Measurements from ENCODE around the gene MAGEB5.
"Not testable (repeated sequence)": the region's sequence is repeated elsewhere in the genome, so short reads cannot be mapped to it uniquely, and the experiment has no call there.

MAGEB5 gene, protein sequence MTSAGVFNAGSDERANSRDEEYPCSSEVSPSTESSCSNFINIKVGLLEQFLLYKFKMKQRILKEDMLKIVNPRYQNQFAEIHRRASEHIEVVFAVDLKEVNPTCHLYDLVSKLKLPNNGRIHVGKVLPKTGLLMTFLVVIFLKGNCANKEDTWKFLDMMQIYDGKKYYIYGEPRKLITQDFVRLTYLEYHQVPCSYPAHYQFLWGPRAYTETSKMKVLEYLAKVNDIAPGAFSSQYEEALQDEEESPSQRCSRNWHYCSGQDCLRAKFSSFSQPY

DNA sequence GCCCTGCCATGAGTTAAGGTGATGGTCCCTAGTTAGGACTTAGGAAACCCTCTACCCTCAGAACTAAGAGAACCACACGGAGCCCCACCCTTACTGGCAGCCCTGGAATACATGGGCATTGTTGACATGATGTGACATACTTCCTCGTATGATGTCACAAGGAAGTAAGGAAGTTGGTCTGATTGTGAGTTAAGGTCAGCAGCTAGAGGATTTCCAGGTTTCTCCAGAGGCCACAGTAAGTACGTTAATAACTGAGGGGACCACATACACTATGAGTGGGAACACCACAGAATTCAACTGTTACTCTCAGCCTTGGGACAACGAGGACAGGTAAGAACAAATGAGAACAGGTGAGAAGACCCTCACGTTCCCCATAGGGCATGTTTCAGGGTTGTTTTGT is at the start of gene MAGEB5:
Gene MAGEB5, plus strand, starts transcription at position 301 of the 400 bp plus-strand sequence. CDS start 1,133 bp downstream, outside the sequence.
- no peak for DNase-seq (ENCODE audit: low read depth in 2 of 2, low spot score in 1 of 2)

- DNase-seq (ENCODE audit: low read depth in 2 of 2, low spot score in 1 of 2): no peak
Measured at GRCh38 chrX:26192204-26192603, 23.8 kb upstream of the MAGEB5 start, which contains the start of gene MAGEB6. MAGEB6 (plus strand) TSS chrX:26192440; CDS start chrX:26193847, 1,407 bp downstream.

- no peak for DNase-seq (ENCODE audit: low read depth in 2 of 2, low spot score in 1 of 2)
Measured at GRCh38 chrX:26203561-26203960, 12.4 kb upstream of the MAGEB5 start.

DNA sequence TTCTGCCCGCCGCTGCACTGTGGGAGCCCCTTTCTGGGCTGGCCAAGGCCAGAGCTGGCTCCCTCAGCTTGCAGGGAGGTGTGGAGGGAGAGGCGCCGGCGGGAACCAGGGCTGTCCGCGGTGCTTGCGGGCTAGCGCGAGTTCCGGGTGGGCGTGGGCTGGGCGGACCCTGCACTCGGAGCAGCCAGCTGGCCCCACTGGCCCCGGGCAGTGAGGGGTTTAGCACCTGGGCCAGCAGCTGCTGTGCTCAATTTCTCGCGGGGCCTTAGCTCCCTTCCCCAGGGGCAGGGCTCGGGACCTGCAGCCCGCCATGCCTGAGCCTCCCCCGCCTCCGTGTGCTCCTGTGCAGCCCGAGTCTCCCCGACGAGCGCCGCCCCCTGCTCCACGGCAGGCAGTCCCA is 11.3 kb upstream of the MAGEB5 start:
- DNase-seq (ENCODE audit: low read depth in 2 of 2, low spot score in 1 of 2): not testable (repeated sequence)

DNA sequence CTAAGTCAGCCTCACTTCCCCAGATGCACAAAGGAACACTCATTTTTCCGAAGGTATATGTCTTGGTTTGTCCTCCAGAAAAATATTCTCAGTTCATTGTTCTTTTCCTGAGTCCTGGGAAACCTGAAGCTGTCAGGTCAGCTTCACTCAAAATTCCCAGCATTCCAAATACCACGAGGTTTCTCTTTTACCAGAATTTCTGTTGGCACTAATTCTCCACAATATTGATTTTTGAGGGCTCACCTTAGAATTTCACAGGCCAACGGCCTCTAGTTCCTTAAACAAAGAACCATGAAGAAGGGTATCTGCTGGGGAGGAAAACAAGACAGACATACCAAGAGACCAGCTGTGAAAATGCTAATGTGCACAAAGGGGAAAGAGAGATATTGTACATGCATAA is 8.0 kb upstream of the MAGEB5 start:
- DNase-seq (ENCODE audit: low read depth in 2 of 2, low spot score in 1 of 2): no peak

DNA sequence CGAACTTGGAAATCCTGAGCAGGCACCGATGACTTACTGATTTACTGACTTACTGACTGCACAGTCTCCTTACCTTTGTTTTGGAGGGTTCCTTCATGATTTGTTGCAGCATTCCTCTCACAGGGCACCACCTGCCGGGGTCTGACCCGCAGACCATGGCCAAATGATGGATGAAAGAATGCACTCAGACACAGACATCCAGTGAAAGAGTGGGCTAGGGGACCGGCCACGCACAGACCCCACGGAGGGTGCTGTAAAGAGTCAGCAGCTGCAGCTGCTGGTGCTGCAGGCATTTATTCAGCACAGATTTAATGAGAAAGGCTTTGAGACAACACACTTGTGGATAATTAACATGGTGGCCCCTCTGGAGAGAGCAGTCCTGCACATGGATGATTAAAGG is 3.4 kb downstream of the MAGEB5 start:
- no peak for DNase-seq (ENCODE audit: low read depth in 2 of 2, low spot score in 1 of 2)

- DNase-seq (ENCODE audit: low read depth in 2 of 2, low spot score in 1 of 2): no peak
Measured at GRCh38 chrX:26234177-26234576, 18.2 kb downstream of the MAGEB5 start.

GRCh38 chrX:26253526-26253925 is 37.6 kb downstream of the MAGEB5 start:
- no peak for DNase-seq (ENCODE audit: low read depth in 2 of 2, low spot score in 1 of 2)

DNA sequence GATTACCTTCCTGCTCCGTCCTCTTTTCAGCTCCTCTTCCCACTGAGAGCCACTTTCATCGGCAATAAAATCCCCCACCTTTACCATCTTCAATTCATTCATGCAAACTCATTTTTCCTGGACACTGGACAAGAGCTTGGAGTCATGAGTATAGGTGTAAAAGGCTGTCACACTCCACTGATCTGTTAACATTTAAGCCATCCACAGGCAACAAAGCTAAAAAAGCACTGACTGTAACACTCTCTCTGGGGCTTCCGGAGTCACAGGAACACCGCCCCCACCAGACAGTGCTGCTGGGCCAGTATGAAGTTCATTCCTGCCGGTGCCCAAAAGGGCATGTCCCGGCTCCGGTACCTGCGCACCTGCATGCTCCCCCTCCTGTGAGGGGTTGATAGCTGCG is 38.5 kb downstream of the MAGEB5 start:
- DNase-seq (ENCODE audit: low read depth in 2 of 2, low spot score in 1 of 2): no peak

- no peak for DNase-seq (ENCODE audit: low read depth in 2 of 2, low spot score in 1 of 2)
Measured at GRCh38 chrX:26262121-26262523, 46.2 kb downstream of the MAGEB5 start.
